GM10847 (cell line): ENCODE results near the gene MDM2.

ENCODE experiments used
- POLR2A ChIP-seq: IDR thresholded peaks from 2 replicates; pipeline ENCODE4 v1.6.1; 2011; ENCODE audit not compliant: insufficient read length; ENCODE audit errors: extremely low read depth

Gene MDM2

GRCh38 chr12:68779280-68779679, 28.7 kb upstream of the MDM2 start:
- TF ChIP-seq POLR2A = no peak

- no peak for TF ChIP-seq POLR2A
Measured at GRCh38 chr12:68780731-68781130, 27.2 kb upstream of the MDM2 start.

GRCh38 chr12:68781728-68782127, 26.2 kb upstream of the MDM2 start:
- no peak for TF ChIP-seq POLR2A

GRCh38 chr12:68784015-68784414, 24.0 kb upstream of the MDM2 start:
- no peak for TF ChIP-seq POLR2A

GRCh38 chr12:68785358-68785757, 22.6 kb upstream of the MDM2 start:
- TF ChIP-seq POLR2A = no peak

- no peak for TF ChIP-seq POLR2A
Measured at GRCh38 chr12:68785823-68786222, 22.2 kb upstream of the MDM2 start.

GRCh38 chr12:68786929-68787328, 21.0 kb upstream of the MDM2 start:
- no peak for TF ChIP-seq POLR2A

- no peak for TF ChIP-seq POLR2A
Measured at GRCh38 chr12:68788554-68789143, 19.3 kb upstream of the MDM2 start.

- no peak for TF ChIP-seq POLR2A
Measured at GRCh38 chr12:68789144-68789878, 18.7 kb upstream of the MDM2 start.

- no peak for TF ChIP-seq POLR2A
Measured at GRCh38 chr12:68790081-68790951, 17.7 kb upstream of the MDM2 start.

- TF ChIP-seq POLR2A = no peak
Measured at GRCh38 chr12:68790952-68791234, 17.1 kb upstream of the MDM2 start.

- TF ChIP-seq POLR2A = no peak
Measured at GRCh38 chr12:68791897-68792481, 16.0 kb upstream of the MDM2 start.

GRCh38 chr12:68792952-68793351, 15.0 kb upstream of the MDM2 start:
- TF ChIP-seq POLR2A = no peak

GRCh38 chr12:68793436-68793835, 14.5 kb upstream of the MDM2 start:
- no peak for TF ChIP-seq POLR2A

- TF ChIP-seq POLR2A = no peak
Measured at GRCh38 chr12:68793975-68794652, 13.9 kb upstream of the MDM2 start.
